Measurements from ENCODE around the gene ACOX1. TPM values are rescaled to one million over a fixed set of nuclear protein-coding genes. Genes with fewer than 3 reads are reported as not detected.

Gene ACOX1
- total RNA-seq, 1 experiment from 2014 or later, result 40.9 TPM

GRCh38 chr17:75896415-75897159 is 82.4 kb downstream of the ACOX1 start, which contains the start of gene TRIM65 (continued):
- TF ChIP-seq ZNF512 (CRISPR knock-in tag; IDR thresholded peaks at IDR 0.05; ENCODE audit: borderline replicate concordance), result no peak
- no peak for TF ChIP-seq OVOL2 (CRISPR knock-in tag; IDR thresholded peaks at IDR 0.05; ENCODE audit: borderline replicate concordance)
- no peak for TF ChIP-seq ZNF317 (CRISPR knock-in tag; IDR thresholded peaks at IDR 0.05; ENCODE audit: borderline replicate concordance, low read depth)
- no peak for TF ChIP-seq IRF2 (CRISPR knock-in tag; IDR thresholded peaks at IDR 0.05; ENCODE audit: borderline replicate concordance, low read depth)
- TF ChIP-seq, protein P1, sequence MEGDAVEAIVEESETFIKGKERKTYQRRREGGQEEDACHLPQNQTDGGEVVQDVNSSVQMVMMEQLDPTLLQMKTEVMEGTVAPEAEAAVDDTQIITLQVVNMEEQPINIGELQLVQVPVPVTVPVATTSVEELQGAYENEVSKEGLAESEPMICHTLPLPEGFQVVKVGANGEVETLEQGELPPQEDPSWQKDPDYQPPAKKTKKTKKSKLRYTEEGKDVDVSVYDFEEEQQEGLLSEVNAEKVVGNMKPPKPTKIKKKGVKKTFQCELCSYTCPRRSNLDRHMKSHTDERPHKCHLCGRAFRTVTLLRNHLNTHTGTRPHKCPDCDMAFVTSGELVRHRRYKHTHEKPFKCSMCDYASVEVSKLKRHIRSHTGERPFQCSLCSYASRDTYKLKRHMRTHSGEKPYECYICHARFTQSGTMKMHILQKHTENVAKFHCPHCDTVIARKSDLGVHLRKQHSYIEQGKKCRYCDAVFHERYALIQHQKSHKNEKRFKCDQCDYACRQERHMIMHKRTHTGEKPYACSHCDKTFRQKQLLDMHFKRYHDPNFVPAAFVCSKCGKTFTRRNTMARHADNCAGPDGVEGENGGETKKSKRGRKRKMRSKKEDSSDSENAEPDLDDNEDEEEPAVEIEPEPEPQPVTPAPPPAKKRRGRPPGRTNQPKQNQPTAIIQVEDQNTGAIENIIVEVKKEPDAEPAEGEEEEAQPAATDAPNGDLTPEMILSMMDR (IDR thresholded peaks at IDR 0.05), result no peak
- TF ChIP-seq PRDM15 (CRISPR knock-in tag; IDR thresholded peaks at IDR 0.05), result 0 out of 2 replicates have a peak, but pooled peaks have one; percentile 18
- TF ChIP-seq, protein P2, sequence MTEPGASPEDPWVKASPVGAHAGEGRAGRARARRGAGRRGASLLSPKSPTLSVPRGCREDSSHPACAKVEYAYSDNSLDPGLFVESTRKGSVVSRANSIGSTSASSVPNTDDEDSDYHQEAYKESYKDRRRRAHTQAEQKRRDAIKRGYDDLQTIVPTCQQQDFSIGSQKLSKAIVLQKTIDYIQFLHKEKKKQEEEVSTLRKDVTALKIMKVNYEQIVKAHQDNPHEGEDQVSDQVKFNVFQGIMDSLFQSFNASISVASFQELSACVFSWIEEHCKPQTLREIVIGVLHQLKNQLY (CRISPR knock-in tag; IDR thresholded peaks at IDR 0.05), result 0 out of 2 replicates have a peak, but pooled peaks have one; percentile 34
- TF ChIP-seq ZBTB21 (CRISPR knock-in tag; IDR thresholded peaks at IDR 0.05; ENCODE audit: borderline replicate concordance), result no peak
- TF ChIP-seq JAZF1 (CRISPR knock-in tag; IDR thresholded peaks at IDR 0.05), result no peak
- TF ChIP-seq E2F5 (CRISPR knock-in tag; IDR thresholded peaks at IDR 0.05), result peak; percentile 53; the same call in 1 of the 2 replicates
- peak; percentile 81 for TF ChIP-seq FOXK1 (CRISPR knock-in tag; IDR thresholded peaks at IDR 0.05)
- TF ChIP-seq GABPB1 (CRISPR knock-in tag; IDR thresholded peaks at IDR 0.05), result no peak; the same call in 1 of the 2 replicates
- TF ChIP-seq, protein P3, sequence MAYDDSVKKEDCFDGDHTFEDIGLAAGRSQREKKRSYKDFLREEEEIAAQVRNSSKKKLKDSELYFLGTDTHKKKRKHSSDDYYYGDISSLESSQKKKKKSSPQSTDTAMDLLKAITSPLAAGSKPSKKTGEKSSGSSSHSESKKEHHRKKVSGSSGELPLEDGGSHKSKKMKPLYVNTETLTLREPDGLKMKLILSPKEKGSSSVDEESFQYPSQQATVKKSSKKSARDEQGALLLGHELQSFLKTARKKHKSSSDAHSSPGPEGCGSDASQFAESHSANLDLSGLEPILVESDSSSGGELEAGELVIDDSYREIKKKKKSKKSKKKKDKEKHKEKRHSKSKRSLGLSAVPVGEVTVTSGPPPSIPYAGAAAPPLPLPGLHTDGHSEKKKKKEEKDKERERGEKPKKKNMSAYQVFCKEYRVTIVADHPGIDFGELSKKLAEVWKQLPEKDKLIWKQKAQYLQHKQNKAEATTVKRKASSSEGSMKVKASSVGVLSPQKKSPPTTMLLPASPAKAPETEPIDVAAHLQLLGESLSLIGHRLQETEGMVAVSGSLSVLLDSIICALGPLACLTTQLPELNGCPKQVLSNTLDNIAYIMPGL (CRISPR knock-in tag; IDR thresholded peaks at IDR 0.05), result peak; percentile 83; the same call in 1 of the 2 replicates
- peak; percentile 72; the same call in 1 of the 2 replicates for TF ChIP-seq ZNF416 (CRISPR knock-in tag; IDR thresholded peaks at IDR 0.05)
- no peak for TF ChIP-seq NR1H2 (CRISPR knock-in tag; IDR thresholded peaks at IDR 0.05)
- TF ChIP-seq TEAD4 (CRISPR knock-in tag; IDR thresholded peaks at IDR 0.05), result no peak
- TF ChIP-seq, protein P4, sequence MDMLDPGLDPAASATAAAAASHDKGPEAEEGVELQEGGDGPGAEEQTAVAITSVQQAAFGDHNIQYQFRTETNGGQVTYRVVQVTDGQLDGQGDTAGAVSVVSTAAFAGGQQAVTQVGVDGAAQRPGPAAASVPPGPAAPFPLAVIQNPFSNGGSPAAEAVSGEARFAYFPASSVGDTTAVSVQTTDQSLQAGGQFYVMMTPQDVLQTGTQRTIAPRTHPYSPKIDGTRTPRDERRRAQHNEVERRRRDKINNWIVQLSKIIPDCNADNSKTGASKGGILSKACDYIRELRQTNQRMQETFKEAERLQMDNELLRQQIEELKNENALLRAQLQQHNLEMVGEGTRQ (CRISPR knock-in tag; IDR thresholded peaks at IDR 0.05), result no peak
- no peak for TF ChIP-seq AR (CRISPR knock-in tag; IDR thresholded peaks at IDR 0.05)

Measured in WTC11 (cell line).